Keratinocyte (primary cell): ENCODE measurements around the gene SLIT3. TPM values are rescaled to one million over a fixed set of nuclear protein-coding genes. Genes with fewer than 3 reads are reported as not detected.

ENCODE experiments used
- DNase-seq: peaks from one replicate; pipeline ENCODE4 v3.0.0-alpha.2; 2011; ENCODE audit warnings: low read depth, missing footprints, low spot score
- FAIRE-seq: peaks from 2 replicates; lab custom pipeline; 2011; peaks lifted over from hg19 to GRCh38; lab: Jason Lieb, UNC
- H2AFZ ChIP-seq: 2 replicates; pipeline ENCODE4 v1.6.0; 2012; ENCODE audit warnings: low read length, control low read depth, inconsistent platforms; ENCODE audit not compliant: control insufficient read depth
- H3K27ac ChIP-seq: 2 replicates; pipeline ENCODE4 v1.5.1; 2011; ENCODE audit warnings: low read length; ENCODE audit not compliant: control insufficient read depth, insufficient read depth
- H3K27me3 ChIP-seq: 3 replicates; pipeline ENCODE4 v1.6.0; 2011; ENCODE audit warnings: low read length; ENCODE audit not compliant: control insufficient read depth, insufficient read depth; ENCODE audit errors: extremely low read depth
- H3K36me3 ChIP-seq, 2 experiments: 2 replicates in 1 of 2; 3 replicates in 1 of 2; pipeline ENCODE4 v1.5.1; 2011; ENCODE audit warnings: low read length in 2 of 2, mild to moderate bottlenecking in 1 of 2; ENCODE audit not compliant: control insufficient read depth in 2 of 2, insufficient read depth in 2 of 2; ENCODE audit errors: extremely low read depth in 1 of 2
- H3K4me1 ChIP-seq: 3 replicates; pipeline ENCODE4 v1.5.1; 2011; ENCODE audit warnings: low read length; ENCODE audit not compliant: control insufficient read depth, insufficient read depth; ENCODE audit errors: extremely low read depth
- H3K4me2 ChIP-seq: 3 replicates; pipeline ENCODE4 v1.6.0; 2011; ENCODE audit warnings: low read depth, low read length; ENCODE audit not compliant: control insufficient read depth, insufficient read depth; ENCODE audit errors: extremely low read depth
- H3K4me3 ChIP-seq, 3 experiments: fragments of 200-600 bp in 1 of 3; sonication (generic) in 1 of 3; 2 replicates in 2 of 3; 3 replicates in 1 of 3; pipeline ENCODE4 v1.5.1; 2011 to 2016; ENCODE audit warnings: low read length in 3 of 3, mild to moderate bottlenecking in 3 of 3, control low read depth in 2 of 3, inconsistent platforms in 1 of 3, low read depth in 1 of 3, mixed read lengths in 1 of 3, mixed run types in 1 of 3, moderate library complexity in 1 of 3; ENCODE audit not compliant: control insufficient read depth in 2 of 3, insufficient read depth in 2 of 3; ENCODE audit errors: extremely low read depth in 1 of 3
- H3K79me2 ChIP-seq: 2 replicates; pipeline ENCODE4 v1.6.0; 2012; ENCODE audit warnings: low read length; ENCODE audit not compliant: control insufficient read depth, insufficient read depth
- H3K9ac ChIP-seq: 3 replicates; pipeline ENCODE4 v1.6.0; 2011; ENCODE audit warnings: low read length; ENCODE audit not compliant: control insufficient read depth, insufficient read depth; ENCODE audit errors: extremely low read depth
- H3K9me1 ChIP-seq: 3 replicates; pipeline ENCODE4 v1.6.0; 2011; ENCODE audit warnings: low read length; ENCODE audit not compliant: control insufficient read depth, insufficient read depth; ENCODE audit errors: extremely low read depth
- H3K9me3 ChIP-seq: 2 replicates; pipeline ENCODE4 v1.5.1; 2012; ENCODE audit warnings: low read depth, low read length; ENCODE audit not compliant: control insufficient read depth
- H4K20me1 ChIP-seq: 3 replicates; pipeline ENCODE4 v1.6.0; 2011; ENCODE audit warnings: low read length; ENCODE audit not compliant: control insufficient read depth, insufficient read depth; ENCODE audit errors: extremely low read depth
- EZH2 ChIP-seq: IDR thresholded peaks from one replicate; pipeline ENCODE4 v1.6.1; 2012; ENCODE audit warnings: inconsistent platforms, mild to moderate bottlenecking, low read length, moderate library complexity
- dilution Hi-C: fragments of 300-500 bp; cut with MboI; formaldehyde crosslinking; loops from one replicate; pipeline ENCODE4 v1.7.0; 2020; ENCODE audit warnings: low sequenced_read_pairs; ENCODE audit not compliant: extremely low pct_ligation_motif_present
- polyA plus RNA-seq, 5 experiments: library from polyadenylated mRNA; depleted of rRNA in 3 of 5; stranded (reverse) in 3 of 5; stranded (forward) in 1 of 5; unstranded in 1 of 5; fragments of >200 nt; gene quantifications; 1 replicate in 1 of 5; 2 replicates in 3 of 5; 3 replicates in 1 of 5; pipeline versions ENCODE4 v1.2.1 to v1.2.3, GENCODE V29; 2011 to 2012; ENCODE audit warnings: missing spikeins in 2 of 5, low read depth in 1 of 5, low replicate concordance in 1 of 5
- TF ChIP-seq, protein P1 (sequence below), 3 experiments: IDR thresholded peaks in 1 of 3; conservative IDR thresholded peaks in 1 of 3; optimal IDR thresholded peaks in 1 of 3; 2 replicates in 2 of 3; 3 replicates in 1 of 3; pipeline versions ENCODE3 to v1.5.1; 2011; ENCODE audit warnings: low read length in 3 of 3, mild to moderate bottlenecking in 3 of 3, moderate library complexity in 2 of 3, control low read depth in 1 of 3, inconsistent platforms in 1 of 3; ENCODE audit not compliant: insufficient read depth in 2 of 3; ENCODE audit errors: extremely low read depth in 1 of 3

The SLIT3 gene
- polyA plus RNA-seq, 1 donor (not counting 4 experiments of a cell fraction or from before 2014, with no cell fraction given), result 2.4 TPM

DNA sequence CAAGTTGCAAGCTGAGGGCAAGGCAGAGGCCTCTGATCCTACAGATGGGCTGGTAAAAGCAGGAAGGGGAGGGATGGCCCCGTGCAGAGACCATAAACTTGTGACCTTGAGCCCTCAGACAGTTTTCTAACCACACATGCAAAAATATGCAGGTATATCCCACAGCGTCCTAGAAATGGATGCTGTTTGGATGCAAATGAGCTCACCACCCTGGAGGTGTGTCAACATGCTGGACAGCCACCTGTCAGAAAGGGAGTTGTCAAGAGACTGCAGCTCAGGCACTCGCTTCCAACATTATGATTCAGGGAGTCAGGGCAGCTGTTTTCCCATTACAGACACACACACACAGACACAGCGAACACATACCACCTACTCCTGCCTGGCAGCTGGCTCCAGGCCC lies 624.4 kb downstream of the SLIT3 start:
- FAIRE-seq, result no peak
- dilution Hi-C loops, result no loop called here
- no peak overlapping the region for H3K9ac ChIP-seq

DNA sequence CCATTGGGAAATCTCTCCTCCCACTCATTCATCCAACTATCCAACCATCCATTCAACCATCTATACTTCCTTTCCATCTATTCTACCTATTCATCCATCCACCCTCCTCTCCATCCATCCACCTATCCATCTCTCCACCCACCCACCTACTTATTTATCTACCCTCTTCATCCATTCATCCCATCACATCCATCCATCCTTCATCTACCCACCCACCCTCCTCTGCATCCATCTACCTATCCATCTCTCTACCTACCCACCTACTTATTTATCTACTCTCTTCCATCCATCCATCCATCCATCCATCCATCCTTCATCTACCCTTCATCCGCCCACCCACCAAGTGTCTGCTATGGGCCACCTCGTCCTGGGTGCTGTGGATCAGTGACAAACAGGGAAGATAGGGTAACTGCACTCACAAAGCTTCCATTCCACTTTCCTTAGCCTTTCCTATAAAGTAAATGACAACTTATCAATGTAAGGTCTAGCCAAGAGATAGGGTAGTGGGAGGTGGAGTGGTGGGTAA lies 625.0 kb downstream of the SLIT3 start:
- Histone ChIP-seq H2AFZ (no peak overlapping the region), H3K4me3 (no peak overlapping the region), H3K4me2 (no peak overlapping the region), H3K9me1 (no peaks in the 10 kb centered on the region), H3K9ac (no peak overlapping the region), H3K79me2 (no peaks in the 10 kb centered on the region), H3K27ac (no peak overlapping the region), H3K27me3 (no peaks in the 10 kb centered on the region), H4K20me1 (no peaks in the 10 kb centered on the region), H3K9me3 (no peaks in the 10 kb centered on the region), H3K4me1 (no peaks in the 10 kb centered on the region), H3K36me3 (no peaks in the 10 kb centered on the region)
- dilution Hi-C loops, result no loop called here
- FAIRE-seq, result no peak
- TF ChIP-seq, protein P1, sequence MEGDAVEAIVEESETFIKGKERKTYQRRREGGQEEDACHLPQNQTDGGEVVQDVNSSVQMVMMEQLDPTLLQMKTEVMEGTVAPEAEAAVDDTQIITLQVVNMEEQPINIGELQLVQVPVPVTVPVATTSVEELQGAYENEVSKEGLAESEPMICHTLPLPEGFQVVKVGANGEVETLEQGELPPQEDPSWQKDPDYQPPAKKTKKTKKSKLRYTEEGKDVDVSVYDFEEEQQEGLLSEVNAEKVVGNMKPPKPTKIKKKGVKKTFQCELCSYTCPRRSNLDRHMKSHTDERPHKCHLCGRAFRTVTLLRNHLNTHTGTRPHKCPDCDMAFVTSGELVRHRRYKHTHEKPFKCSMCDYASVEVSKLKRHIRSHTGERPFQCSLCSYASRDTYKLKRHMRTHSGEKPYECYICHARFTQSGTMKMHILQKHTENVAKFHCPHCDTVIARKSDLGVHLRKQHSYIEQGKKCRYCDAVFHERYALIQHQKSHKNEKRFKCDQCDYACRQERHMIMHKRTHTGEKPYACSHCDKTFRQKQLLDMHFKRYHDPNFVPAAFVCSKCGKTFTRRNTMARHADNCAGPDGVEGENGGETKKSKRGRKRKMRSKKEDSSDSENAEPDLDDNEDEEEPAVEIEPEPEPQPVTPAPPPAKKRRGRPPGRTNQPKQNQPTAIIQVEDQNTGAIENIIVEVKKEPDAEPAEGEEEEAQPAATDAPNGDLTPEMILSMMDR (optimal IDR thresholded peaks at IDR 0.05 in 1 of 3, IDR thresholded peaks at IDR 0.05 in 1 of 3, conservative IDR thresholded peaks at IDR 0.05 in 1 of 3; ENCODE audit: extremely low read depth in 1 of 3, insufficient read depth in 2 of 3, low read length in 3 of 3), result no peak
- no peak for TF ChIP-seq EZH2
- DNase-seq, result no peak

More for the DNA sequence above, 624.4 kb downstream of the SLIT3 start:
- no peaks in the 10 kb centered on the region for H3K4me1 ChIP-seq
- no peak overlapping the region for H3K27ac ChIP-seq
- no peaks in the 10 kb centered on the region for H3K9me1 ChIP-seq
- no peaks in the 10 kb centered on the region for H3K36me3 ChIP-seq
- no peak for DNase-seq
- H3K27me3 ChIP-seq, result no peaks in the 10 kb centered on the region
- no peaks in the 10 kb centered on the region for H3K9me3 ChIP-seq
- no peaks in the 10 kb centered on the region for H4K20me1 ChIP-seq
- H3K4me2 ChIP-seq, result no peak overlapping the region
- TF ChIP-seq, protein P1 (optimal IDR thresholded peaks at IDR 0.05 in 1 of 3, IDR thresholded peaks at IDR 0.05 in 1 of 3, conservative IDR thresholded peaks at IDR 0.05 in 1 of 3; ENCODE audit: extremely low read depth in 1 of 3, insufficient read depth in 2 of 3, low read length in 3 of 3), result no peak
- TF ChIP-seq EZH2, result no peak
- H3K79me2 ChIP-seq, result no peaks in the 10 kb centered on the region
- H2AFZ ChIP-seq, result no peak overlapping the region
- no peak overlapping the region for H3K4me3 ChIP-seq
